Colon (tissue), 2 donors: Measurements from ENCODE around the gene TOMM34.

Experiments used
- FAIRE-seq: peaks from 2 replicates; lab custom pipeline; 2012; peaks lifted over from hg19 to GRCh38; lab: Jason Lieb, UNC
- donor health status: control.
- donor health status: control.

The TOMM34 gene

GRCh38 chr20:44962483-44962882 lies 2.3 kb upstream of the TOMM34 start:
- FAIRE-seq = no peak

- no peak for FAIRE-seq
These were observed 1.7 kb upstream of the TOMM34 start for GRCh38 chr20:44961870-44962267.

DNA sequence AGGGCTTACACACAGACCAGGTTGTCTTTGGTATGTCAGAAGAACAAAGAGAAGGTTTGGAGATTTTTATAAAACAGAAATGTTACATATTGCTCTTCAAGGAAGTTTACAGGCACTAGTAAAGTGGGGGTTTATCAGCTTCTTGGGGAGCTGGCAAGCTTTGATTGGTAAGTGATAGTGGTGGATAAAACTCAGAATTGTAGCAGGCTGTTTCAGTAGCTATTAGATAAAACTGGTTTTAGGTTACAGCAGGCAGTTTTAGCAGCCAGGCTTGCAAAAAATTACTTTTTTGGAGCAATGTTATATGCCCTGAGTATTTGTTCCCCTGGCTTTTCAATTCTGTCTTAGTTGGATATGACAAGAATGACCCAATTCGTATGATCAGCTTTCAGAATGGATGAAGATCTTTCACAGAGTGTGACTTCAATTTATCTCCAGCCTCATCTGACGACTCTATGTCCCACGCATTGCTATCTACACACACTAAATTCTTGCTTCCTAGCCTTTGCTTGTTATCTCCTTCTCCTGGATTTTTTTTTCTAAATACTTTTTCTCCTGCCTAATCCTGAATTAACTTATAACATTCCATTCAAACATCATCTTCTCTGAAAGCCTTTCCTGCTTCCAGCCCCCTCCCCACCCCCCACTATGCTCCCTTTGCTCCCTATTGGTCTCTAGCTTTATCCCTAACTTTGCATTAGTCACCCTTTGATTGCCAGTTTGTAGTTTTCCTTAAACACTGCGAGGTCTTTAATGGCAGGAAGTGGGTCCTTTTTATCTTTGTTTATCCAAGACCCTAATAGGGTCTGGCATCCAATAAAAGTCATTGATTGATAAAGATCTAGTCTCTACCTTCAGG lies 1.0 kb upstream of the TOMM34 start:
- no peak for FAIRE-seq

DNA sequence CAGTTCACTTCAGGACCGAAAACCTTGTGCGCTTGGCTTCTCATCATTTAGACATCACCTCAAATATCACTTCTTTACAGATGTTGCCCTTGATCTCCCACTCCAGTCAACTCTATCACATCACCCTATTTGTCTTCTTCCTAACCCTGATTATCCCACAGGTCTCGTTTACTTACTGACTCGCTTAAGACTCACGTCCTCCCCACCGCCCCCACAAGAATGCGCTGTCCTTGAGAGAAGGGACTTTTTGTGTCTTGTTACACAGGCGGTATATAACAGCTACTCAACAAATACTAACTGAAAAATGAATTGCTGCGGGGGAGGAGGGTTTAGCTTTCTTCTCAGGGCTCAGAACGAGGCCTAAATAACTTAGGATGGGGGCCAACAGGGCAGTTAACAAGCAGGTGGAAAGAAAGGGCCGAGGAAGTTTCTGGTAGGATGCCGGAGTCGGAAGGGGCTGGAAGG lies 527 bp downstream of the TOMM34 start:
- FAIRE-seq = no peak

DNA sequence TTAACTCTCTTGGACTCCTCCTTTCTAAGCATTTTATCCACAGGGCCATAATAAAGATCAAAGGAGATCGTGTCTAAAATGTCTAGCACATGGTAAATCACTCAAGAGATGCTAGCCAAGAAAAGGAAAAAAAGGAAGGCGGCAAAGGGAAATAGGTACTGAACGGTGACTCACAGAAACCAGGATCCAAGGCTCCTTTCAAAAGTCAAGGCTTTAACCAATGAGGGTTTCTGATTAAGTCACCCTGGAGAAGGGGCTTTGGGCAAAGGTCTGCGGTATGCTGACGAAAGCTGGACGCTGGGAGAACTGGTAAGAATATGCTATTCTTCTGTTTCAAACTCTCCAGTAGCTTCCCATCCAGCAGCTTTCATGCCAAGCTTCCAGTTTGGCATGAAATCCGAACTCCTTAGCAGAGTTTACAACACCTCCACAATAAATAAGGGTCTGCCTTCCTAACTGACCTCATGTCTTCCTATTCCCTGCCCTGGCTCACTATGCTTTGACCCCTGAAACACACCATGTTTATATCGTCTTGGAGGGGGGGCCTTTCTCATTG lies 1.0 kb downstream of the TOMM34 start:
- no peak for FAIRE-seq

DNA sequence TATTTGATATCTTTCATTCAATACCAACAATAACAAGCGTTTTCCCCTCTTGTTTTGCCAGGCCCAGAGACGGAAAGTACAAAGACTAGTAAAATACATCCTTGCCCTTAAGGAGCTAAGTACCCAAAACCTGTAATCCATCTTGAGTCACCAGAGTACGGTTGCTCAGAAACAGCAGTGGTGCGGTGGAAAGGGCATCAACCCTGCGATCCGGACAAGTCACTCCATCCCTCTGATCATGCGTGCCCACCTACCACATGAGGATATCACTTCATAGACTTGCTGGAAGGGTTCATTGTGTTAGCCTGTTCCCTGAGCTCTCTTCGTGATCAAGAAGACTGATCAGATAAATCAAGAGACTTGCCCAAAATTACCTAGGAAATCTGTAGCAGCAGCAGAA lies 1.9 kb downstream of the TOMM34 start:
- no peak for FAIRE-seq

GRCh38 chr20:44956410-44956809 lies 3.8 kb downstream of the TOMM34 start:
- FAIRE-seq = no peak

- FAIRE-seq = no peak
These were observed 4.9 kb downstream of the TOMM34 start for GRCh38 chr20:44955270-44955669.

DNA sequence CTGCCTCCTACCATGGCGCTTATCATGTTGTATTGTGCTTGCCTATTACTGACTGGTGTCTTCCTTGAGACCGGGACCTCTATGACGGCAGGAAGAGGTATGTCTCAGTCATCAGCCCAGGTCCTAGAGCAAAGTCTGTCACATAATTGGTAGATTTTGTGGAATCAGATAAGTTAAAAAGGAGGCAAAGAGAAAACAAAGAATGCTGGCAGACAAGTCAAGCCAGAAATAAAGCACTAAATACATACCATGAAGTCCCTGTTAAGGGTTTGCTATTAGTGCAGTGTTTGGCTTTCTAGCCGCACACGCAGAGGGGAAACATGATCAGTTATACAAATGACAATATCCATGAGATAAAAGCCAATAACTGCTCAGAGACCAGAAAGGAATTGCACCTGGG lies 6.0 kb downstream of the TOMM34 start:
- no peak for FAIRE-seq

DNA sequence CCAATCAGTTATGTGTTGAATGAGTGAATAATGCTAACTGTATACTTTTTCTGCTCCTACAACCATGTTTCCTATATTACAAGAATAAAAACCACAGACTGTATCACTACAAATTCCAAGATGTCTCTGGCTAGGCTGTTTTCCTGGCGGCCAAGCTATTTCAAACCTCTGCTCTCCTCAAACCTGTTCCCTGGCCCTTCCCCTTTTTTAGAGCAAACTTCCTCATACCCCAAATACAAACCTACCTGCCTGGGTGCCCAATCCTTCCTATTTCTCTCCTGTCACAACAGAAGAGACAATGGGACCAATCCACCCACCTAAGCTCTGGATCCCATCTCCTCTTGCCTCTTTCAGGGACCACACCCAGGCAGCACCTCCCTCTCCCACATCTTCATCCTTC lies 7.5 kb downstream of the TOMM34 start:
- FAIRE-seq = no peak

- FAIRE-seq = no peak
These were observed 9.8 kb downstream of the TOMM34 start for GRCh38 chr20:44950368-44950767.

DNA sequence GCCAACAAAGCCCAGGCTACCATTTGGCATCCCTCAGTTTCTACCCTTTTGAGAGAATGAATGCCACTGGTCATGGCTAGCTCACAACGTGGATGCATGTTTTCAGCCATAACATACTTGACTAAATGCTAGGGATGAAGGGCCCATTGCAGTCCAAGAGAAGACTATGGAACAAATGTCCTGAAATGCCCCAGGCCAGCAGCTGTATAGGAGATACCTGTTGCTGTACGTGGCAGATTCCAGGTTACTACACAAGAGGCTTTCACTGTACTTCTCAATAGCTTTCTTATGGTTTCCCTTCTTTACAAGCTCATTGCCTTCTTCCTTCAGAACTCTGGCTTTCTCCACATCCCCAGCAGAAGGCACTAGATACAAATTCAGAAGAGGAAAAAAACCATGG lies 11.7 kb downstream of the TOMM34 start:
- no peak for FAIRE-seq

DNA sequence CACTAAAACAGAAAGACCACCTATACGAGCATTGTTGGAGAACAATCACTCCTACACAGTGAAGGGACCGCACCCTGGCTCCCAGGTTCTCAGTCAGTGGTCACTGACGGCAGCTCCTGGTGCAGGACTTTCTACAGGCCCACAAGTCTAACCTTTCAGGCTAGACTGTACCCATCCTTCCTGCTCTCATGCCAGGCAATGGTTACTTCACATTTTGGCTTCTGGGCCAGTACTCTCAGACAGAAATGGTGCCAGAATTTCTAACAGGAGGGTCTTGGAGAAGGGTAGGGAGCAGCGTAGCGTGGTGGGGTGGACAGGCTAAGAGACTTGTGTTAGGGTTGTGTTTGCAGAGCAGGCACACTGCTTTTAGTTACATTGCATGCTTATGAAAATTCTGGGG lies 12.1 kb downstream of the TOMM34 start:
- FAIRE-seq = no peak

DNA sequence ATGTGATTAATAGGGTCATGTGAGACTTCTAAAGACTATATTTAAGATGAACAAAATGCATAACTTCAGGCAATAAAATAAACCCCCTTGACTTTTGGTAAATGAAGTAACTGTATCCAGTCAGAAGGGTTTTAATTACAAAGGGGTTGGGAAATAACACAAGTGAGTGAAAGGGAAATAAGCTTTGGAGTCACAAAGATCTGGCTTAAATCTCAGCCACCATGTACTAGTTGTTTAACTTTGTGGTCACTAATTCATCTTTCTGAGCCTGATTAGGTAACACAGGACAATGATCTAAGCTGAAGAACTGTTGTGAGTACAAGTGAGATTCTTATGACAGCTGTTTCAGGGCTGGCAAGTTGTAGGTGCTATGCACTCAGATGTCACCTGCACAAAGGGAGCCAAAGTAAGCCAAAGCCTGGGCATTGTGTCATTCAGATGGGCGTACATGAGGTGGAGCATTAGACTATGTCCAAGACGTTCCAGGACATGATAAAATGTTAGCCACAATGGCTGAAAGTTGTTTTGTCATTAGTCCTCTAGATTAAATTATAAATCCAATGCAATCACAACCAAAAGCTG lies 13.8 kb downstream of the TOMM34 start:
- no peak for FAIRE-seq

- no peak for FAIRE-seq
These were observed 14.9 kb downstream of the TOMM34 start for GRCh38 chr20:44945261-44945660.

GRCh38 chr20:44943828-44944227 lies 16.4 kb downstream of the TOMM34 start:
- no peak for FAIRE-seq

- FAIRE-seq = no peak
These were observed 17.8 kb downstream of the TOMM34 start for GRCh38 chr20:44942264-44942973.

DNA sequence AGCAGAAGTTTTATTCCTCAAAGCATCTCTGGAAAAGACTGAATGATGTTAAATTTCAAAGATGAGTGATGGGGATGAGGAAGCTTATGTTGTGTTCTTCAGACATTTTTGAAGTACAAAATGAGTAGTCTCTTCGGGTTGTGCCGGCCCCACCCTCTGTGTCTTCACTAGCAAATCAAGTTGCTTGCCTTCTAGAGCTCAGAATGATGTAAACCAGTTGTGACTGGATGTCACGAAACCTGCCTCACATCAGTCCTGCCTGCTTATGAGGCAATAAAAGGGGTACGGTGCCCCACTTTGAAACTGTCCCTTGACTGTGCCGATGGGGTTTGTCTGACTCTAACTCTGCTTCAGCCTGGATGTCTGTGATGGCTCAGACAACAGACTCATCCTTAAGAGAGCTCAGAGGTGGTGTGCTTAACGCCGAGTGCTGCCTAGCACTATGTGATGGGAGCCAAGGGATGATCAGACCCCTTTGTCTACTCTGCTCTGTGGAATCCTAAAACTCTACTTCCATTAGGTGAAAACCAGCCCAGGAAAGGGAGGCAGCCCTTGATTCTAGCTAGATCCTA lies 19.0 kb downstream of the TOMM34 start:
- no peak for FAIRE-seq

- FAIRE-seq = no peak
These were observed 21.6 kb downstream of the TOMM34 start for GRCh38 chr20:44938637-44939036.

GRCh38 chr20:44936510-44936909 lies 23.7 kb downstream of the TOMM34 start:
- FAIRE-seq = no peak

- no peak for FAIRE-seq
These were observed 27.3 kb downstream of the TOMM34 start for GRCh38 chr20:44932916-44933315.

- FAIRE-seq = no peak
These were observed 28.3 kb downstream of the TOMM34 start for GRCh38 chr20:44931911-44932310.
